GM18499 (cell line): ENCODE results near the gene EHD4.

Experiments
- ATAC-seq: cut with Tn5 transposase; IDR thresholded peaks from one replicate; pipeline ENCODE4 v1.9.1; 2021; ENCODE audit warnings: moderate number of reproducible peaks; ENCODE audit not compliant: insufficient read depth, unreplicated experiment

EHD4 gene

DNA sequence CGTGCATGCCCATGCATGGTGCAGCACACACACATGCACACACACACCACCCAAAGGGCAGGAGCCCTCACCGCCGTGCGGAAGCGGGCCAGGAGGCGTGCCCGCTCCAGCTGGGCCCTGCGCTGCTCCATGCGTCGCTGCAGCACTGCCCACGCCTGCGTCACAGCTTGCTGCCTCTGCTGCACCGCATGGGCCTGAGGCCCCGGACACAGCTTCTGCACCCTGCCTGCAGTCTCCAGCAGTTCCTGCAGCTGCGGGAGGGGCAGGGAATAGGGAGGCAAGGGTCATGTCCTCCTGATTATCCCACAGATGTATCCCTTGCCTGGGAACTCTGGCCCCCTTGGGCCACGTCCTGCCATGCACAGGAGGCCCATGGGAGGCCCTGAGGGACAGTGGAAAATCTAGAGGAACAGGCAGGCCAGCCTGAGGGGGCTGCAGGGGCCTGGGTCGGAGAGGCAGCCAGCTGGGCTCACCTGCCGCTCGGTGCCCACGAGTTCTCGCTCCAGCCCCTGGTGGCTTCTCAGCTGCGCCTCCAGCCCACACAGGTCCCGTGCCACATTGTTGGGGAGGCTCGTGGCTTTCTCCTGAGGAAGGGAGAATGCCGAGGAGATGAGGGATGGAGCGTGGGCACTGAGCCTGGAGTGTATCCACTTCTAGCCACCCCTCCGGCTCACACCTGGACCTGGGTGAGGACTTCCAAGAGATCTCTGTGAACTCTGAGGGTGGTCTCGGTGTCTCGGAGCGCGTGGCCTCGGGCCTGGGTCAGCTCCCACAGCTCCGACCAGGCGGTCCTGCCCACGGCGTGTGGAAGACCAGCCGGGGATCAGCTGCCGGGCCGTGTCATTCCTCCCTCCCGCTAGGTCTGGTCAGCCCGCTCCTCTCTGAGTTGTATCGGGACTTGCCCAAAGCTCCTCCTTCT is 102.3 kb downstream of the EHD4 start:
- no peak for ATAC-seq

DNA sequence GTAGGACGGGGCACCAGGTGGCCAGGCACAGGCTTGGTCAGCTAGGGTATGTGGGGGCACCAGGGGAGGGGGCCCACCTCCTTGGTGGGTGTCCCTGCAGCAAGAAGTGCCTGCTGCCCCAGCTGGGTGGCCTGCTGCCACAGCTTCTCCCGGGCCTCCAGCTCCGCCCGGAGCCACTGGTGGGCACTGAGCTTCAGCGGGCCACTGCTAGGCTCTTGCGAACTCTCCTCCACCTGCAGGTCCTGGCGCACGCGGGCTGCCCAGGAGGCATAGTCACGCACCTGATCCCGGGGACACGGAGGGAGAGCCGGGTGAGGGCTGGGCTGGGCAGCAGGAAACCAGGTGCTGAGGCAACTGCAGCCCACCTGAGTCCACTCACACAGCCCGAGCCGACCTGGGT is 104.0 kb downstream of the EHD4 start:
- ATAC-seq, result no peak

DNA sequence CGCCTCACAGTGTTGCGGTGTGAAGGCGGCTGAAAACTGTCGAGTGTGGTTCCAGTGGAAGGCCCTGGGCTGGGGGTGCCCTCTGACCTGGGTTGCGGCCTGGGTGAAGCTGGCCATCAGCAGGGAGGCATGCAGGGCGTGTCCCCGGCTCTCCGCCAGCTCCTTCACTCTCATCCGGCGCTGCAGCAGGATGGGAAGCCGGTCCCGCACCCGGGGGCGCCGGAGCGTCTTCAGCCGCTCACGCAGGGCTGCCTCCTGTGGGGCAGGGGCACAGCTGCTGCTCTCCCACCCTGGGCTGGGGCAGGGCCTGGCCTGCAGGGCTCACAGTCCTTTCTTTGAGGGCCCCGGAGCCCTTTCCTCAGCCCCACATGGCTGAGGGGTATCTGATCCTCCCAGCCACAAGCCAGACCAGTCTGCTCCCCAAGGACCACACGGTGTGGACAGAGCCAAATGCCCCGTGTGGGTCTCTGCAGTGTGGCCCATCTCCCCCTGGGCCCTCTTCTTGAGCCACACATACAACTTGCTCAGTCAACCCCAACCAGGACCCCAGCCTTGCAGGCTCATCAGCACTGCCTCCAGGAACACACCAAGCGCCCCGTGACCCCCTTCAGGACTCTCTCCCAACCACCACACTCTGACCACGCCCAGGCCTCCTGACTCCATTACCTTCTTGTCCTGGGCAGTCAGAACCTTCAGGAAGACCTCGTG is 105.3 kb downstream of the EHD4 start:
- ATAC-seq, result no peak

DNA sequence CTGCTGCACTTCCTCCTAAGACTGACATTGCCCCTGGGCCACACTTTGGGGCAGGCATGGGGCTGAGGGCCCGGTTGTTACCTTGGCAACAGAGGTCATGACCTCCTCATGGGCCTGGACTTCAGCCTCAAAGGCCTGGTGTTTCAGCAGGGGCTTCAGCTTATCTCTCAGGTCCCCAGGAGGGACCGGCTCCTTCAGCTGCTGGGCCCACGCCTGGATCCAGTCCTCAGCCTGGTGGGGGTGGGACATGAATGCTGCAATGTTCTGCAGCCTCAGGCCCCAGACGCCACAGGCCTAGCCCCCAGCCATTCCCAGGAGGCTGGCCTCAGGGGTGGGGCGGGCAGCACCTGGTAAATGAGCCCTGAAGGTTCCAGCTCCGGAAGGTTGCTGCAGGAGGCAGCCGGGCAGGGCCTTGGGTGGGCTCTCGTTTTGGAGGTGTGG is 106.1 kb downstream of the EHD4 start:
- no peak for ATAC-seq

DNA sequence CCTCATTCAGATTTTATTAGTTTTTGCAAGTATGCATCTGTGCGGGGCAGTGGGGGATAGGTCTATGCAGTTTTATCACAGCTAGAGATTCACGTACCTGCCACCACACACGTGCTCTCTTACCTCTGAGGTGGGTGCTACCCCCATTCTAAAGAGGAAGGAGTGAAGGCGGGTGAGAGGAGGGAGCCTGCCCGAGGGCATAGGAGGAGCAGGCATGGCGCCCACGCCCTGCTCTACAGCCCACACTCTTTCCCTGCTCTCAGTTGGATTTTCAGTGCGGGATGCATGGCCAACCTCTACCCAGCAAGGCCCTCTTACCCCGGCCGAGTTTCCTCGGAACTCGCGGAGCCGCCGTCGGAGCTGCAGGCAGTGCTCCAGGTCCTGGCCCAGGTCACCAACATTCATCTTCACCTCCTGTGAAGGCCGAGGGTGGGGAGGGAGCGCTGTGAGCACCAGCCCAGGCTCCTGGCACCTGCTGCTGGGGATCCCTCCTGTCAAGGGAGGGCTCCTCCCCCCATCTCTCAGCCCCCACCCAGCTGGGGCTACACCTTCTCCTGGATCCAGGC is 106.8 kb downstream of the EHD4 start:
- ATAC-seq, result no peak

DNA sequence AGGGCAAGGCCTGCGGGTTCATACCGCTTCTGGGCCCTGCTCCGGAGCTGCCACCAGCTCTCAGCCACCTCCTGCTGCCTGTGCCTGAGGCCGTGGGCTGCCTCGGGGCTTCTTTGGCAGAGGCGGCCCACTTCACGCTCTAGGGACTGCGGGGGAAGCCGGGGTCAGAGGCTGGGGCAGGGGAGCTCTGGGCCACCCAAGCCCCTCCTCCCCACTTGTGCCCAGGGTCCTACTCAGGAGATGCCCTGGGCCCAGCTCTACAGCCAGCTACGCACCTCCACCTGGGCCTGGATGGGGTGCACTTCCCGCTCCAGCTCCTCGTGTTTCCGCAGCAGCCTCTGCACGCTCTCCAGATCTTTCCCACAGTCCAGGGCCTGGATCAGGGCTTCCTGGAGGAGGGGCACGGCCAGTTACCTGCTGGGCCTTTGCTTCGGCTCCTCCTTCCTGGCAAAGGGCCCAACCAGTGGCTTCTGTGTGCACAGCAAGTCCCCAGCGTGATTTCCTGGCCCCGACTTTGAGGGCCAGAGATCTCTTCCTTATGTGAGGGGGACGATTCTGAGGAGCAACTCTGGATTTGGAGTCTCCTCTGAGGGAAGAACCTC is 109.7 kb downstream of the EHD4 start:
- ATAC-seq, result no peak

DNA sequence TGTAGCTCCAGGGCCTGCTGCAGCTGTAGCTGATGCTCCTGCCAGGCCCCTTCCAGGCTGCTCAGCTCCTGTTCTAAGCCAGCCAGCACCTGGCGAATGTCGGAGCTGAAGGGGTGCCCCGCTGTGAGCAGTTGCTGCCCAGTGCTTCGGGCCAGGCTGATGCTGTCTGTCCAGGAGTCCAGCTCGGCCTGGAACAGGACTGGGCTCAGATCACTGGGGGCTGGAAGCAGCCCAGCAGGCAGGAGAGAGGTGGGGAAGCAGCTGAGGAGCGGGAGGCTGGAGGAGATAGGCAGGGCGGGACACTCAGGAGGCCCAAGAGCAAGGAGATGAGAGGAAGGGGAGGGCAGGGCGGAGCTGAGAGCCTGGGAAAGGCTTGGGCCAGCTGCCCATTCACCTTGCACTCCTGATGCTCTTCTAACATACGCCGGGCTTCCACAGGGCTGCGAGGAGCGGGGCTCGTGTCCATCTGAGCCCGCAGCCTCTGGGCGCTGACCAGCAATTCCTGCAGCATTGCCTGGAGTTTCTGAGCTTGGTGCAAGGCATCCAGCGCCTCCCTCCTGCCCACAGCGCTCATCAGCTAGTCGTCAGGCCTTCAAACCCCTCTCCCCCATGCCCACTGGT is 110.5 kb downstream of the EHD4 start:
- no peak for ATAC-seq

DNA sequence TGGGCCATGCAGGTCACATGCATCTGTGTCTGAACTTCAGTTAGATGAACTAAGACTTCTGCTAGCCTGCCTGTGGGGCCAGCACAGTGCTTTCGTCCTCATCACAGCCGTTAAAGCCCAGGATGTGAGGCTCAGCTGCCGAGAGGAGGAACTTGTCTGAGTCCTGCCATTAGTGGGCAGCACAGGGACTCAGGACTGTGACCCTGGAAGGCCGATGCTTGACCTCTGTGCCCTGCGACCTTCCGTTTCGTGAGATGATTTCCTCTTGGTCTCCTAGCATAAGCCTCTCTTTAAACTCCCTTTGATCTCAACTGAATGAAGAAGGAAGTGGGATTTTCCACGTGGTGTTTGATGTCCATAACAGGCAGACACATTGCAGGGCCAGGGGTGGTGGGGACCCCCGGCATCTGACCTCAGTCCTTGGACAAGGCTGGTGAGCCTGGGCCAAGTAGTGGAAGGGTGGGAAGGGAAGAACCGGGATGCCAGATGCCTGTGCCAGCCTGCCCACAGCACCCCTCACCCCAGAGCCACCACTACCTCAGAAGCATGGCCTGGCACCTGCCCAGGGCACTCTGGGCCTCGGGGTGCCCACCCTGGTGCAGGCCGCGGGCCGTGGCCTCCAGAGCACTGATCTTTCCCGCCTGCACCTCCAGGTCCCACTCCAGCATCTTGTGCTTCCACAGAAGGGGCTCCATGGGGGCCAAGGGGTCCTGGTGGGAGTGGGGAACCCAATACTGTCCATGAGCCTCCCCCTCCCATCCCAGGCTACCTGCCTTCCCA is 112.1 kb downstream of the EHD4 start:
- ATAC-seq, result no peak

DNA sequence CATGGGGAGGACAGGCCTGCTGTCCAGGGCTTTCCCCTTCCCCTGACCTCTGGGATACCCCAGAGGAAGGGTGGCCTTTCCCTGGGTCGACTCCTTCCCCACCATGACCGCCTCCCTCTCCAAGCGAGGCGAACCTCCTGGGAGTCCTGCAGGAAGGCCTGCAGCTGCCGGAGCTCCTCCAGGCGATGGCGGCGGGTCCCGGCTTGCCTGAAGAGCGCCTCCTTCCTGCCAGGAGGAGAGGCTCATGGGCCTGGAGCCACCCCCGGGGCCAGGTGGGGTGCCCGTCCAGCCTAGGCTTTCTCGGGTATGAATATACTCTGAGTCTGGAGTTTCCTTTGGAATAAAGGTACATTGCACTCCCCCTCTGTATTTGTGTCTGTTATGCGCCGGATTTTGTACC is 113.6 kb downstream of the EHD4 start:
- no peak for ATAC-seq

DNA sequence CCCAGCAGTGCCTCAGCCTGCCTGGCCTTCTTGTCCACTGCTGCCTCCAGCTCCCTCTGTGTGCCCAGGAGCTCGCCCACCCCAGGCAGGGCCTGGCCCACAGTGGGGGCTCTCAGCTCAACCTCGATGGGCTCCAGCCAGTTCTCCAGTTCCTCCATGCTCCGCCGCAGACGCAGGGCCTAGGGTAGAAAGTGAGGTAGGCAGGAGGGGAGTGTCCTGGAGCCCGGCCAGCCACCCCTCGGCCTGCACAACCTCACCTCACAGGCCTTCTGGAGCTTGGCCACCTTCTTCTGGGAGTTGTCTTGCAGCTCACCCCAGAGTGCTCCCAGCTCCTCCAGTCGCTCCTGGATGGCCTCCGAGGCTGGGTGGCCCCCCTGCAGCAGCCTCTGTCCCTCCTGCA is 115.0 kb downstream of the EHD4 start:
- ATAC-seq, result no peak

DNA sequence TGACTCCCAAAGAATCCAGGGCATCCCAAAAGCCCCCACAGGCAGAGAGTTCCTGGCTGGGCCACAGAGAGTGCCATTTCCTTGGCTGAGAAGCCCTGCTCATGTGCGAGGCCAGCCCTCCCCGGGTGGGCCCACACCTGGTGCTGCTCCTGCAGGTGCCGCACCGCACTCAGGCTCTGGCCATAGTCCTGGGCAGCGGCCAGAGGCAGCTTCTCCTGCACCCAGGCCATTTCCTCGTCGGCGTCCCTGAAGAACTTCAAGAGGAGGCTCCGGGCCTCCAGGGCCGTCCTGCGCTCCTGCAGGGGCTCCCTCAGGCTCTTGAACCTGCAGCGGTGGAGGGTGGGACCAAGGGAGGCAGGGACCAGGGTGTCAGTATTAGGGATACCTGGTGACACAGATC is 115.6 kb downstream of the EHD4 start:
- ATAC-seq, result no peak

DNA sequence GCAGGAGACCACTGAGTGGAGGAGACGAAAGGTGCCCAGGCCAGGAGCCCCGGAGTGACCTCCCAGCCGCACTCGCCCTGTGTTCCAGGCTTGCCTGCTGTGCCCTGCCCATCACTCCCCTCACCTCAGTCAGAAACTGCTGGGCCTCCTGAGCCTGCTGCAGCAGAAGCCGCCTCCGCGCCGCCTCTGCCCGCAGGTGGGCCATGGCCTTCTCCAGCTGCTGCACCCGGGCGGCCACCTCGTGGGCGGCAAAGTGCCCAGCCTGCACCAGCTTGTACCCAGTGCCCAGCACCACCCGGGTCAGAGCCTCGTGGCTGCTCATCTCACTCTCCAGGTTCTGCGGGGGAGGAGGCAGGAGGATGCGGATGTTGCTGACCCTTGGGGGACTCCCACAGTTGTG is 116.1 kb downstream of the EHD4 start:
- ATAC-seq, result no peak

DNA sequence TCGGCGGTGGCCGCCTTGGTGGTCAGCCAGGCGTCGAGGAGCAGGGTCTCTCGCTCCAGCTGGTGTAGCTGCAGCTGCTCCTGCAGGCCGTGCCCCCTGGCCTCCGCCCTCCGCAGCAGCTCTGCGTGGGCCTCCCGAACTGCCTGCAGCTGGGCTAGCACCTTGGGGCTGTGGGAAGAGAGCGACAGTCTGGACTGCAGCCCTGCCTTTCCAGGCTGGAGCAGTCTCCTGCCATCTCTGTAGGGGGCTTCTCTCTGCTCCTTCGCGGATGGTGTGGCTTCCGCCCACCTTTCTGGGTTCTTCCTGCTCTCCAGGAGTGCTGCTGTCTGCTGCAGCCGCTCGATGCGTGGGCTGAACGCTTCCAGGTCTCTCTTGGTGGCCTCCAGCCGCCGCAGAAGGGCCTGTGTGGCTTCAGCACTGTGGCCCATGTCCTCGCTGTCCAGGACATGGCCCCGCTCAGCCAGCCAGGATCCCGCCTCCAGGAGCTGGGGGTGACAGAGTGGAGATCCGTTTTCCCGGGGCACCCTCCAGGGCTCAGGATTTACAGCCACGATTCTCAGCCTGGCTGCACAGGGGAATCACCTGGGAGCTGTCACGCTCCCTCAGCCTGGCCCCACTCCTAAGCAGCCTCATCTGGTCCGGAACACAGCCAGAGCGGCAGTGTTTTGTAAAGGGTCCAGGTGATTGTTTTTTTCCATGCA is 116.9 kb downstream of the EHD4 start:
- no peak for ATAC-seq

DNA sequence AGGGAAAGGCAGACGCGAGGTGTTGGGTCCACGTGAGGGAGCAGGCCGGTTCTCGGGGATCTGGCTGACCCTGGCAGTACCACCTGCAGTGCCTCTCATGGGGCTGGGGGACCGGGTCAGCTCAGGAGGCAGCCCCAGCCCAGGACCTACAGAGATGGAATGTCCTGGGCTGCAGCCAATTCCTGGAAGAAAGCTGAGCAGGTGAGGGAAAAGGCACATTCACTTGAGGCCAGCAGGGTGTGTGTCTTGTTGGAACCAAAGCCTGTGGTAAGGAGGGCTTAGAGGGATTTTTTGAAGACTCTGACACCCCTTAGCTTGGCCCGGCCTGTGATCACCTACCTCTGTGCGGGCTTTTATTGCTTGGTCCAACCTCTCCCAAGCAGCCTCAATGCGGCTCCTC is 117.9 kb downstream of the EHD4 start:
- no peak for ATAC-seq

DNA sequence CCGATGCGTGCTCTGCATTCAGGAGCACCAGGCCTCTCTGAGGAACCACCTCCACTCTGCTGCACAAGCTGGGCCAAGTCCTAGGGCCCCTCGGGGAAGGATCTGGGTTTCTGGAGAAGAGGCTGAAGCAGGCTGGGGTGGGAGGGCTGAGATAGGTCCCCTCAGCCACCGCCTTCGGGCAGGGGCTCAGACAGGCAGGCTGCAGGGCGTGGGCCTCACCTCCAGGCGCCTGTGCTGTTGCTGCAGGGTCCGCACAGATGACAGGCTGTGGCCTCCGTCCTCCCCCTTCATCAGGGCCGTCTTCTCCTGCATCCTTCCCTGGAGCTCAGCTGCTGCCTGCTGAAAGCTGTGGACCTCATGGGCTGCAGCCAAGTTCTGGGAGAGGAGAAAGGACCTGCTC is 118.5 kb downstream of the EHD4 start:
- no peak for ATAC-seq

DNA sequence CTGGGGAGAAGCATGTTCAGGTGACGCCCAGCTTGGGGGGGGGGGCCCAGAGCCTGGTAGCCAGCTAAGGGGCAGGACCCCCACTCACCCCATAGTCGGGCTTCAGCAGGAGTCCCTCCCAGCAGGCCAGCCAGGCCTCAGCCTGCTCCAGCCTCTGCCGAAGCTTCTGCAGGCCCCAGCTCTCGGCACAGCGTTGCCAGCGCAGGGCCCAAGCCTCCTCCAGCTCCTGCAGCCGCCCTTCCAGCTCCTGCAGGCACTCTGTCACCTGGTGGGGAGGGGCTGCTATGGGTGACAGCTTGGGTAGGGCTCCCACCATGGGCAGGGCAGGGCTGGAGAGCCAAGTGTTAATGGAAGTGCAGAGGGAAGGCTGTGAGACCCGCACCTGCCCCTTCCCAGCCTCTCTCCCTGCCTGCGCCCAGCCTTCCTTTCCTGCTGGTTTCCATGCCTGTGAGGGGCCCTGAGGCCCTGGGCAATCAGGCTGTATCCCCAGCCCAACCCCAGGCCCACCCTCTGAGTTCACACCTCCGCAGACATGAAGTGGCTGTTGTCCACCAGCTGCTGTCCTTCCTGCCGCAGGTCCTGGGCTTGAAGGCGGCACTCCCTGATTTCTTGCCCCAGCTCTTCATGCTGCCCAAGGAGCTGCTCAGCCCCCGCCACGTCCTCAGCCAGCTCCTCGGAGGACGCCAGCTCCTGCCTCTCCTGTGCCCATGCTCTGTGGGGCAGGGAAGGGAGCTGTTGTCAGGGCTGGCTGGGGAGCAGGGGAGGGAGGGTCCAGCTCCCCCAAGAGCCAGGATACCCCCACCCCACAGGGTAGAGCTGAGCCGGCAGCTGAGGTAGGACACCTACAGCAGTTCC is 119.4 kb downstream of the EHD4 start:
- ATAC-seq, result no peak

DNA sequence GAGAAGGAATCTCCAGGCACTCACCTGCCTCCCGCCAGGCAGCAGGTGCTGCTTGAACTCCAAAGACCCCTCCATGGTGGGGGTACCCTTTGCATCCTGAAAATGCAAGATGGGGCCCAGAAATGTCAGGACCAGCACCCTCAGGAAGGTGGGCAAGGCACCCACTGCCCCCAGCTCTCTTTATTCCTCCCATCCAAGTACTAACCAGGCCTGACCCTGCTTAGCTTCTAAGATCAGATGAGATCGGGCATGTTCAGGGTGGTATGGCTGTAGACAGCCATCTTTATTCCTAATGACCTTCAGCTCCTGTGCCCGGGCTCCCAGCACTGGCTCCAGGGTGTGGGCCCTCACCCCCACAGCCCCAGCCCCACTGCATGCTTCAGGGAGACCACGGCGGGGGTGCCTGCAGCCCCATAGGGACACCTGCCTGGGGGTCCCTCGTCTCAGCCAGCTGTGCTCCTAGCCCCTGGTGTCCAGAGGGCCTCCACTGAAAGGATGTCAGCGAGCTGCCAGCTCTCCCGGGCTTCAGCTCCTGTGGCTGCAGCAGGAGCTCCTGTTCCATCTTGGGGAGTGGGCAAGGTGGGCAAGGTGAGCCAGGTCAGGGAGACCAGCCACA is 120.5 kb downstream of the EHD4 start:
- no peak for ATAC-seq

DNA sequence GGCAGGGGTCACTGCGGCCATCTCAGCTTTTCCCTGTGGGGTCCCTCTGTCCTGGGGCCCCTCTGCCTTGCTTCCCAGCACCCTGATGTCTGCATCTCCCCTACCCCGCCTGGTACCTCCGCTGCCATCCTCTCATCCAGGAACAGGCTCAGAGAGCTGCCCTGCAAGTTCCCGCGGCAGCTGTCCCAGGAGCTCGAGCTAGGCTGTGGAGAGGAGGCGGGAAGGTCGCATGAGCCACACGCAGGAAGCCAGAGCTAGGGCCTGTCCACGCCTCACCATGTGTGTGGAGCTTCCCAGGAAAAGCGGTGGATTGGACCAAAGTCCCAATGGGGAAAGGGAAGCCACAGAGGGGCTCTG is 121.2 kb downstream of the EHD4 start:
- no peak for ATAC-seq
